GM19240 (cell line): ENCODE measurements around the gene ZMYND10.

Experiments used
- DNase-seq: peaks from one replicate; pipeline ENCODE4 v3.0.0; 2011; ENCODE audit warnings: low spot score; ENCODE audit not compliant: insufficient read length

ZMYND10 gene

GRCh38 chr3:50345586-50346234, at the start of gene ZMYND10:
TSS of gene ZMYND10 (minus strand) at chr3:50345732. CDS start at chr3:50345579, 153 bp downstream.
- peak; percentile 51 for DNase-seq

DNA sequence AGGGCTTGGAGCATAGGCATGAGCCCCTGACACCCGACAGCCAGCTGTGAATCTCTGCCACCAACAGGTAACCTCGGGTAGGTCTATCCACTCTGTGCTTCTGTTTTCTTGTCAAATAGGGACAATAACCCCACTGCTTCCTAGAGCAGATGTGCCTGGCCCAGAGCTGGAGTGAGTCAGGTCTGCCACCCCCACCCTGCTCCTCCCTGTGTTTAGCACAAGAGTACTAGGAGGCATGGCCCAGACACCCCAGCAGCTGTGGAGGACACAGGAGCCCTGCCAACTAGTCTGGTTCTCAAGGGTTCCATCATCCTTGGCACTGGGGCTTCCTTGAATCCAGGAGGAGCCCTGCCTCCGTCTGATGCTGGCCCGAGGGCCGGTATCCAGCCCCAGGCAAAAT, 47.5 kb upstream of the ZMYND10 start:
- DNase-seq = no peak

DNA sequence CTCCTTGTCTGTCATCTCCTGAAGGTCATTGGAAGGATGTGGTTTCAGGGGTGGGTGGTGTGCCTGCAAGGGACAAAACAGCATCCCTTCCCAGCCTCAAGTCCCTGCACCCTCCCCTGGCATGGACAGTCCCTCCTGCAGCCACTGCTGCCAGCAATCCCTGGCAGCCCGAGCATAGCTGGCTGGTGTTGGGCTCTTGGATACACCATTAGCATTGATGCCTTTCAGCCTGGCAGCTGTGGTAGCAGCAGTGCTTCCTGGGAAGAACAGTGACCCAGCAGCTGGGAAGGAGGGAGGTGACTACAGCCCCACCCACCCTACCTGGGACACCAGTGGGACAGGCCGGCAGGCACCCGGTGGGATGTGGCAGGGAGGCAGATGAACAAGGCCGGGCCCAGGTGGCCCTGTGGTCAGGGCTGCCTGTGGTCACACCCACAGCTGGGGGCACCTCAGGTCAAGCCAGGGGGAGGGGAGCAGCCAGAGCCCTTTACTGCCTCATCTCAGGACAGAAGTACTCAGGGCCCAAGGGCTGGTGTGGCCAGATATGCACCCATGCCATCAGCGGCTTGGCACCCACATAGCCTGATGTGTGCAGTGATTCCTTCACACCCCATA, 46.7 kb upstream of the ZMYND10 start:
- DNase-seq = no peak

GRCh38 chr3:50390508-50391224, 45.1 kb upstream of the ZMYND10 start:
- DNase-seq = no peak

- no peak for DNase-seq
Observed at GRCh38 chr3:50389414-50389767, 43.9 kb upstream of the ZMYND10 start.

- no peak for DNase-seq
Observed at GRCh38 chr3:50388720-50389413, 43.3 kb upstream of the ZMYND10 start.

GRCh38 chr3:50388016-50388719, 42.6 kb upstream of the ZMYND10 start:
- DNase-seq = no peak

DNA sequence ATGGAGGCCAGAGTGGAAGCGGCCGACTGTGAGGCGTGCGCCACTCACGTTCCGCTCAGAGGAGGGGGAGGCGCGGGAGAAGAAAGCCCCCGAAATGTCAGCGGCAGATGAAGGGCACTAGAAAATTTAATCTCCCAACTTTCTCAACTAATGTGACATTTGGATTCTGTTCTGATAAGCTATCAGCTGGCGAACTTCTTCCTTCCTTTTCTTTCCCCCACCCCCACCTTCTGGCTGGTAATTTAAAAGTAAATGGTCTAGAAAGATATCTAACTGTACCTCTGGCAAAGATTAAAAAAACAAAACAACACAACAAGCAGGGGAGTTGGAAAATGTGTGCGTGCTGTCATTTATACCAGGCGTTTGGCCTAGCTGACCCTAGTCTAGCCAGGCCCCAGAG, 40.2 kb upstream of the ZMYND10 start:
- DNase-seq = no peak

GRCh38 chr3:50383750-50384149, 38.2 kb upstream of the ZMYND10 start:
- DNase-seq = no peak

DNA sequence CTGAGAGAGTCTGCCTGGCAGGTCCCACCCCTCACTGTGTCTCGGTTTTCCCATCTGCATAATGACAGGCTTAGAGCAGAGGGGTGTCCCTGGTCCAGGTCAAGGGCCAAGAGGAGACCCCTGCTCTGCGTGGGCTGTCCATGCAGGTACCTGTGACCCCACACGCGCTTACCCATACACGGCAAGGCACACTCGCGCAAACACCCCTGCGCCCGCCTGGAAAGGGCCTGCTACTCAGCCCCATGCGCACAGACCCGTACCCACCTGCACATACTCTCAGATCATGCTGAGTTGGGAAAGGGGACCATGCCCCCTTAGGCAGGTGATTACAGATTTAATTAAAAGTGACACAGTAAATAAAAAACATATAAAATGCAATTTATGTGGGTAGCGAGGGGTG, 37.2 kb upstream of the ZMYND10 start:
- DNase-seq = no peak

DNA sequence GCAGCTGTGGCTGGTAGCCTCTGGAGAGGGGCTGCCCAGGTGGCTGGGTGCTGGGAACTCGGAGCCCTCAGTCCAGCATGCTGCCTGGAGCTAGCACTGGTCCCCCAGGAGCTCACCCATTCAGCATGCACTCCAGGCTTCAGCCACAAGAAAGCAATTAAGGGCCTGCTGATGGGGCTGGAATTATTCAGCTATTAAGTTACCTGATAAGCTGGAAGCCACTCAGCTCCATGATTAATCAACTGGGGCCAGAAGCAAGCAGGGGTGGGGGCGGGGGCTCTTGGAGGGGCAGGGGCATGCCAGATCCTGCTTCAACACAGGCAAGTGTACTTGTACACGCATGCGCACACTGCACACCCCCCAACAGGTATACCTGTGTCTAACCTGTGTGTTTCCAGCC, 35.9 kb upstream of the ZMYND10 start:
- no peak for DNase-seq

DNA sequence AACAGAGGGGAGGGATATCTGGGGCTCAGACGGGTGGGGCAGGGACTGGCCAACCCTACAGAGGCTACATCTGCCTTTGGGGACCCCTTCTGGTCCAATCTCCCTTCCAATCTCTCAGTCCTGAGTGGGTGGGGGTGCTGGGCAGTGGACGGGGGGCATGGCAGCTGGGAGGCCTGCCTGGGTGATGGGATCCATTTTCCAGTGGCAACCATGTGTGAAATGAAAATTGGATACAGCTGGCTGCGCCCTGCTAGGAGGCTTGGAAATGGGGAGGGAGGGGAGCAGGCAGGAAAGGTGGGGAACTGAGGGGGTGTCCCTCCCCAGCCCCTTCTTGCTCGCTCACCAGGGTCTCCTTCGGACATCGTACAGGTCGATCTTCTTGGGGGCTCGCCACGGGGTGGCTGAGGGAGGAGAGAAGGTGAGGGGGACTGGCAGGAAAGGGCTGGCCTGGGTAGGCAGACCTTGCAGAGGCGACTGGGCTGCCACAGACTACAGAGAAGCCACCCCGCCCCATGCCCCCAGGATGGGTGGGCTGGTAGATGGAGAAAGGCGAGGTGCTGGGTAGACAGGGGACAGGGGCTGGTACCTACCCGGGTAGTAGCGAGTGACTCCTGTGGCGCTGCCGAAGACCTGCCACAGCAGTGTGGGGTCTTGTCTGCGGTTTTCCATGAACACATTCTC, 35.0 kb upstream of the ZMYND10 start:
- DNase-seq = no peak

DNA sequence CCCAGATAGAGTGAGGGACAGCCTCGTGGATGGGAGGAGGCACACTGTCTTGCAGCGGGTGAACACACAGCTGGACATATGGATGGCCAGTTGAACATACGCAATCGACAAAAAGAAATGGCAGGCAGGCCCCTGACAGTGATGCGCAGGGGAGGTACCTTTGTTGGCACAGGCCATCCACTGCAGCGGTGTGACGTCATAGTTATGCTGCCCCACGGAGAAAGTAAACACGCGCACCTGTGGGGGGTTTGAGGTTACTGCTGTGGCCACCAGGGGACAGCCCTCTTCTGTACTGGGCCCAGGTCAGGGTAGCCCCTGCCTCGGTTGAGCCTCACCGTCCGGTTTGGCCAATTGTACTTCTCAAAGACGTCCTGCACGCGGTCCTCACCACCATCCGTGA, 33.2 kb upstream of the ZMYND10 start:
- DNase-seq = no peak

- DNase-seq = no peak
Observed at GRCh38 chr3:50378024-50378423, 32.5 kb upstream of the ZMYND10 start.

GRCh38 chr3:50375258-50375931, 29.9 kb upstream of the ZMYND10 start:
- DNase-seq = no peak

- no peak for DNase-seq
Observed at GRCh38 chr3:50374363-50375257, 29.1 kb upstream of the ZMYND10 start.

- no peak for DNase-seq
Observed at GRCh38 chr3:50373146-50374051, 27.9 kb upstream of the ZMYND10 start.

DNA sequence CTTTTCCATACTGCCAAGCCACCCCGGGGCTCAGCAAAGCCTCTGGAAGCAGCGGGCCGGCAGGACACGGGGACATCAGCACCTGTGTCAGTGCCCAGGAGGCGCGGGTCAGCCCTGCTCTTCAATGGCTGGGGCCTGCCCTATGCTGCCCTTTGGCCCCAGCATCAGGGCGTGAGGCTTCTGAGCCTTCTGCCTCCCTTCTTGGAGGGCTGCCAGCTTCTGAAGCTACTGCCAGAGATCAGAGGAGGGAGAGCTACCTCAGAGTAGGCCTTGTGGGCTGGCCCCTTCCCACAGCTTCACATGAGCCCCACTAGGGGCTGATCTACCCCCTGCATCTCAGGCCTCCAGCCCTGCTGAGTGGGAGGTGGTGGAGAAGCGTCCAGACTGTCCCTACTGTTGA, 26.8 kb upstream of the ZMYND10 start:
- no peak for DNase-seq
